ENCODE results near the gene PLA2G2D. TPM values are rescaled to one million over a fixed set of nuclear protein-coding genes. Genes with fewer than 3 reads are reported as not detected.

The PLA2G2D gene
- total and polyA plus RNA-seq, 5 donors from 2014 or later, result not detected

DNA sequence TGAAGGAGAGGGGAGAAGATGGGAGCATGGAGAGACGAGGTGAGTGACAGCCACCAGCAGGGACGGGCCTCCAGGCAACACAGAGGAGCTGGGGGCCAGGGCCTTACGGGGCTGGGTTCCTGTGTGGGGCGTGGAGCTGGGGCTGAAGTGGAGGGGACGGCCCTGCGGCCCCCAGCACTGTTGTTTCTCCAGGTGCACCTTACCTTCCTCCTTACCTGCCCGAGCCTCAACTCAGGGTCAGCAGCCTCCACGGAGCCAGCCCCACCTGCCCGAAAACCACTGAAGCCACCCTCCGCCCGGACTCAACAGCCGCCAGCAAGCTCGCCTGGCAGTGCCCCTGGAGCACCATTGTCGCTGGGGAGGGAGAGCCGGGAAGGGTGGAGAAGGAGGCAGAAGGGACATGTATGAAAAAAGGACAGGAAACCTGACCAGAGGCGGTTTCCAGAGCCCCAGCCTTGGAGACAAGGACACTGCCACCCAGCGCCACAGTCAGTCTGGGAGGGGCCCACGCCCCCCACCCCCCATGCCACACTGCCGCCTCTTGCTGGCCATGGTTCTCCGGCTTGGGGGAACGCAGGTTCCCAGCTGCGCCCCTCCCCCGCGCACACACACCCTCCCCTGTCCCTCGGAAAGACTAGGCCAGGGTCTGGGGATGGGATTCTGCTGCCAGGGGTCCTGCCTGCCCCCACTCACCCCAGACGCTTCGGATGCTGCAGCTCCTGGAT, 30.4 kb upstream of the PLA2G2D start:
- no peak overlapping the region for H3K4me3 ChIP-seq (ENCODE audit: low read depth, low read length)
- Mint-ChIP-seq H3K27me3 (no peaks in the 10 kb centered on the region), H3K36me3 (no peaks in the 10 kb centered on the region), H3K4me3 (no peak overlapping the region), H3K9me3 (peaks cover 0 to 1% (median 0%) of the 10 kb centered on the region in 7 donors), H3K27ac (no peak overlapping the region), H3K4me1 (peaks cover 0 to 14% (median 5%) of the 10 kb centered on the region in 4 donors)
- H3K9me3 ChIP-seq (ENCODE audit: control insufficient read depth in 2 of 2, low read length in 2 of 2), result no peaks in the 10 kb centered on the region
- no peaks in the 10 kb centered on the region for H3K36me3 ChIP-seq (ENCODE audit: control insufficient read depth, insufficient read depth, low read length)
- DNase-seq (no peak), ATAC-seq (ENCODE audit: low read depth in 2 of 2) (no peak)
- peaks cover 11% of the 10 kb centered on the region for H3K4me1 ChIP-seq (ENCODE audit: control insufficient read depth, insufficient read depth, low read length, poor library complexity, severe bottlenecking)
- no peak overlapping the region for H3K27ac ChIP-seq (ENCODE audit: insufficient read depth, low read length, poor library complexity, severe bottlenecking)
- H3K27me3 ChIP-seq (ENCODE audit: control insufficient read depth, insufficient read depth, low read length), result no peaks in the 10 kb centered on the region

DNA sequence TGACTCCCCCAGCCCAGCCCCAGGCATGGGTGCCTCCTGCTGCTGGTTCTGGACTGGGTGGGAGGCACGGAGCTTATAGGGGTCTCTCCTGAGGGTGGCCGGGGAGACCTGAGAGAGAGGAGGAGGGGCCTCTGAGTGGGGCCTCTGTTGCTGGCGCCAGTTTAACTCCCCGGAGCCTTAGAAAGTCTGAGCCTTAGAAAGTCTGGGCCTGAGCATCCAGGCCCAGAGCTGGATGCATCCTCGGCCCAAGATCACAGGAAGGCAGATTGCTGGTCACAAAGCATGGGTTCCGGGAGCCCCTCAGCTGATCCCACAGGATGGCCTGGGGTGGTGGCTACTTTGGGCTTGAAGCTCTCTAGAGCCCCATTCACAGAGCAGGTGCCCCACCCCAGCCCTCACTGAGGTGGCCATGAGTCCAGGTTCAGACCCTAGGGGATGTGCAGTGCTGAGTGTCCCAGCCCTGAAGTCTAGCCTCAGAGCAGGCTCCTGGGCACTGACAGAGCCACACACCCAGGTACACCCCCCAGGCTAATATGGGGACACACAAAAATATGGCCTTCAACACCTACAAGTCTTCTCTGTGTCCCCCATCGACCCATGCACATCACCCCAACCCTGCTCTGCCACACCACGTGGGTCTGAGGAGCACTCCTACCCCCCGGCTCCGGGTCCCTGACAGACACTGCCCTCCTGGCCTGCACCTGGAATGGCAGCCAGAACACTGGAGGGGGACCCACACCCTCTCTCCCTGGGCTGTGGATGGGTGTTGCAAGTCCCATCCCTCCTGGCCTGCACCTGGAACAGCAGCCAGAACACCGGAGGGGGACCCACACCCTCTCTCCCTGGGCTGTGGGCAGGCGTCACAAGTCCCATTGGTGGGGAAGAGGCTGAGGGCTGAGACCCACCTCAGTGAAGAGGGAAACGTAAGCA, 29.5 kb upstream of the PLA2G2D start:
- no peak overlapping the region for H3K27ac Mint-ChIP-seq
- H3K27me3 ChIP-seq (ENCODE audit: control insufficient read depth, insufficient read depth, low read length), result no peaks in the 10 kb centered on the region
- H3K4me1 ChIP-seq (ENCODE audit: control insufficient read depth, insufficient read depth, low read length, poor library complexity, severe bottlenecking), result peaks cover 8% of the 10 kb centered on the region
- no peaks in the 10 kb centered on the region for H3K36me3 Mint-ChIP-seq
- ATAC-seq (ENCODE audit: low read depth in 2 of 2) (no peak), DNase-seq (no peak)
- H3K9me3 ChIP-seq (ENCODE audit: control insufficient read depth in 2 of 2, low read length in 2 of 2), result no peaks in the 10 kb centered on the region
- H3K4me1 Mint-ChIP-seq, result peaks cover 0 to 6% (median 2%) of the 10 kb centered on the region in 4 donors
- no peaks in the 10 kb centered on the region for H3K9me3 Mint-ChIP-seq
- H3K36me3 ChIP-seq (ENCODE audit: control insufficient read depth, insufficient read depth, low read length), result no peaks in the 10 kb centered on the region
- no peak overlapping the region for H3K4me3 Mint-ChIP-seq
- H3K27ac ChIP-seq (ENCODE audit: insufficient read depth, low read length, poor library complexity, severe bottlenecking), result no peak overlapping the region
- H3K27me3 Mint-ChIP-seq, result no peaks in the 10 kb centered on the region
- H3K4me3 ChIP-seq (ENCODE audit: low read depth, low read length), result no peak overlapping the region

DNA sequence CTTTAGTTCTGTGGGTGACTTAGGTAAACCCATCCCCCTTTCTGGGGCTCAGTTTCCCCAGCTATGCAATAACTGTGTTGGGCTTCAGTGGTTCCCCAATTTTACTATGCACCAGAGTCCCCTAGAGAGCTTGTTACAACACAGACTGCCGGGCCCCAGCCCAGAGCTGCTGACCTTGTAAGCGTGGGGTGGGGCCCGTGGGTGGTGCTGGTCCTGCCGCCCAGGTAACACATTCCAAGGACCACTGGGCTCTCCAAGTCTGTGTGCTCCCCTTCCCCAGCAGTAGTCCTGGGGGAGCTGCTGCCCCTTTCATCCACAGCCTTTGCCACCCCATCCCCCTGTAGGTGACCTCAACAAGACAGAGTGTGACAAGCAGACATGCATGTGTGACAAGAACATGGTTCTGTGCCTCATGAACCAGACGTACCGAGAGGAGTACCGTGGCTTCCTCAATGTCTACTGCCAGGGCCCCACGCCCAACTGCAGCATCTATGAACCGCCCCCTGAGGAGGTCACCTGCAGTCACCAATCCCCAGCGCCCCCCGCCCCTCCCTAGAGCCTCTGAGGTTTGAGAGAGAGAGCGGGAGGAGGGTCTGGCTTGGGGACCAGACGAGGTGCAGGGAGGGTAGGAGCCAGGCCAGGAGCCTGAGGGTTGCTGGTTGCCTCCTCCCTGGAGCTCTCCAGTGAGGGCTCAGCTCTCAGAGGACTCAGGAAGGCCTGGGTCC, 28.7 kb upstream of the PLA2G2D start:
- DNase-seq, result no peak
- H3K4me3 Mint-ChIP-seq, result no peak overlapping the region

DNA sequence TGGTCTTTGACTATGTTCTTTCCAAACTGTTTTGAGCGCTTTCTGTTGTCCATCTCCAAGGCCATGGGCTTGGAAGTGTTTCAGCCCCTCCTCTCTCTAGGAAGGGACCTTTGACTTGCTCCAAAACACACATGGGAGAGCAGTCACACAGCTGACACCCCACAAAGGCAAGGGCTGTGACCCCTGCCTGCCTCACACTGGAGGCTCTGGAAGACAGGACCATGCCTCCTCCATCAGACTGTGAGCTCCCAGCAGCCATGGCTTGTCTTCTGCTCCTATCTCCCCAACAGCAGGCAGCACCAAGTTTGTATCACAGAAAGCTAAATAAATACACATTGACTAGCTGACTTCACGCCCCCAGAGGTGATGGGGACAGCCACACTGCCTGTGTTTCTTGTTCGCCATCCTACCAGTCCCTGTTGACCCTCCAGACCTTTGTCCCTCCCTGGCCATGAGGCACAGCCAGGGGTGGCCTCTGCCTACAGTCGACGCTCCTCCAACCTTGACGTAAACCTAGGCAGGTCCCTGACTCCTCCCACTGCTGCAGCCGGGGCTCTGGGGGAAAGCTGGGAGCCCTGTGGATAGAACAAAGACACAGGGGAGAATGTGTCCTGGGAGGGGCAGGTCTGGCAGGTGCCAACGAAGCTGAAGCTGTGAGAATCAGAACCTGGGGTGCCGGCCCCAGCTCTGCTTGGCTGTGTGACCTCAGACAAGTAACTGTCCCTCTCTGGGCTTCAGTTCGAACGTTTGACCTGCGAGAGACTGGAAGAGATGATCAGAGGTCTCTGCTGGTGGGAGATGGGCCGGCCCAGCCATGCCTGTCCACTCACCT, 24.6 kb upstream of the PLA2G2D start:
- H3K9me3 ChIP-seq (ENCODE audit: control insufficient read depth in 2 of 2, low read length in 2 of 2), result no peaks in the 10 kb centered on the region
- Mint-ChIP-seq H3K27me3 (peaks cover 11% of the 10 kb centered on the region), H3K9me3 (no peaks in the 10 kb centered on the region), H3K4me3 (no peak overlapping the region), H3K27ac (no peak overlapping the region), H3K4me1 (no peaks in the 10 kb centered on the region), H3K36me3 (no peaks in the 10 kb centered on the region)
- DNase-seq (no peak), ATAC-seq (ENCODE audit: low read depth in 2 of 2) (no peak)
- no peaks in the 10 kb centered on the region for H3K4me1 ChIP-seq (ENCODE audit: control insufficient read depth, insufficient read depth, low read length, poor library complexity, severe bottlenecking)
- H3K4me3 ChIP-seq (ENCODE audit: low read depth, low read length), result no peak overlapping the region
- H3K27ac ChIP-seq (ENCODE audit: insufficient read depth, low read length, poor library complexity, severe bottlenecking), result no peak overlapping the region
- no peaks in the 10 kb centered on the region for H3K27me3 ChIP-seq (ENCODE audit: control insufficient read depth, insufficient read depth, low read length)
- H3K36me3 ChIP-seq (ENCODE audit: control insufficient read depth, insufficient read depth, low read length), result no peaks in the 10 kb centered on the region

More for the DNA sequence above, 28.7 kb upstream of the PLA2G2D start:
- Histone ChIP-seq H3K27ac (ENCODE audit: insufficient read depth, low read length, poor library complexity, severe bottlenecking) (no peak overlapping the region), H3K27me3 (ENCODE audit: control insufficient read depth, insufficient read depth, low read length) (no peaks in the 10 kb centered on the region), H3K4me1 (ENCODE audit: control insufficient read depth, insufficient read depth, low read length, poor library complexity, severe bottlenecking) (peaks cover 8% of the 10 kb centered on the region), H3K4me3 (ENCODE audit: low read depth, low read length) (no peak overlapping the region), H3K36me3 (ENCODE audit: control insufficient read depth, insufficient read depth, low read length) (no peaks in the 10 kb centered on the region), H3K9me3 (ENCODE audit: control insufficient read depth in 2 of 2, low read length in 2 of 2) (no peaks in the 10 kb centered on the region)
- H3K27ac Mint-ChIP-seq, result no peak overlapping the region
- H3K27me3 Mint-ChIP-seq, result no peaks in the 10 kb centered on the region
- H3K4me1 Mint-ChIP-seq, result peaks cover 0 to 6% (median 2%) of the 10 kb centered on the region in 4 donors
- ATAC-seq (ENCODE audit: low read depth in 2 of 2), result no peak
- no peaks in the 10 kb centered on the region for H3K9me3 Mint-ChIP-seq
- H3K36me3 Mint-ChIP-seq, result no peaks in the 10 kb centered on the region

DNA sequence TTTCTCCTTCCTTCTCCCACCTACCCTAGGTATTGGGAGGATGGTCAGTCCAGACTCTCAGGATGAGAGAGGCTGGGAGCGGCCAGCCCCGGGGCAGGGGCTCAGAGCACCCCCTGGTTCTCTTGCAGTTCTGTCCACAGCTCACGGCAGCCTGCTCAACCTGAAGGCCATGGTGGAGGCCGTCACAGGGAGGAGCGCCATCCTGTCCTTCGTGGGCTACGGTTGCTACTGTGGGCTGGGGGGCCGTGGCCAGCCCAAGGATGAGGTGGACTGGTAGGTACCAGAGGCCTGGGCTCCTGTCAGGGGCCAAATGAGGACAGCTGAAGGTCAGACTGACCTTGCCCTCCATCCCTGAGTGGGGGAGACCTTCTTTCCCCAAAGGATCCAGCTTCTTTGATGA, 24.0 kb upstream of the PLA2G2D start:
- no peak overlapping the region for H3K4me3 Mint-ChIP-seq
- DNase-seq, result no peak
- no peak for ATAC-seq (ENCODE audit: low read depth in 2 of 2)

DNA sequence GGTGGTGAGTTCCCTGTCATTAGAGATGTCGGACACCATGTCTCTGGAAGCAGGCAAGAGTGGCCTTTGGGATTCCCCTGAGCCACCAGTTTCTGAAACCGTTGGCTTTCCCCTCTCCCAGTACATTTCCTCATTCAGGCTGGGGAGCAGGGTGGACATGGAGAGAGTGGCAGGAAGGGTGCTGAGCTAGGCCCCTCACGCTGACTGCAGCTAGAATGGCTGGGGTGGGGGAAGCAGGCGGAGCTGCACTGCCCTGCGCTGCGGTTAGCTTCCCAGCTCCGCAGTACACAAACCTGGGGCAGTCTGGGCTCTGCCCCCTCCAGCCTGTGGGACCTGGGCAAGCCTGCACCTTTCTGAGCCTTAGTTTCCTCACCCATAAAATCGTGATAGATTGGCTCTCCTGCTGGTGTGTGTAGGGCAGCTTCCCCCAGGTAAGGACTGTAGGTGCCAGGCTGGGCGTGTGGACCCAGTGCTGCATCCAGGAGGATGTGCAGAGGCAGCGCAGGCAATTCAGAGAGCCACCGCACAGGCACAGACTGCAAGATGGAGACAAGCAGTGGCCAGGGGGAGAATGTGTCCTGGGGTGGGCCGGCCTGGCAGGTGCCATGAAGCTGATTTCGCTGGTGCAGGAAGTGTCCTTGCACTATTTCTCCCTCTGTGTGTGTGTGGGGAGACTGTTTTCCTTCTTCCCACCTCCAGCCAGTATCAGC, 22.8 kb upstream of the PLA2G2D start:
- H3K4me3 Mint-ChIP-seq, result no peak overlapping the region
- H3K27me3 Mint-ChIP-seq, result peaks cover 14% of the 10 kb centered on the region
- H3K9me3 ChIP-seq (ENCODE audit: control insufficient read depth in 2 of 2, low read length in 2 of 2), result no peaks in the 10 kb centered on the region
- H3K27me3 ChIP-seq (ENCODE audit: control insufficient read depth, insufficient read depth, low read length), result peaks cover 3% of the 10 kb centered on the region
- no peaks in the 10 kb centered on the region for H3K4me1 ChIP-seq (ENCODE audit: control insufficient read depth, insufficient read depth, low read length, poor library complexity, severe bottlenecking)
- H3K27ac ChIP-seq (ENCODE audit: insufficient read depth, low read length, poor library complexity, severe bottlenecking), result no peak overlapping the region
- H3K9me3 Mint-ChIP-seq, result peaks cover 0 to 1% (median 0%) of the 10 kb centered on the region in 7 donors
- no peaks in the 10 kb centered on the region for H3K36me3 Mint-ChIP-seq
- DNase-seq, result no peak
- H3K36me3 ChIP-seq (ENCODE audit: control insufficient read depth, insufficient read depth, low read length), result no peaks in the 10 kb centered on the region
- ATAC-seq (ENCODE audit: low read depth in 2 of 2), result no peak
- no peaks in the 10 kb centered on the region for H3K4me1 Mint-ChIP-seq
- no peak overlapping the region for H3K4me3 ChIP-seq (ENCODE audit: low read depth, low read length)
- H3K27ac Mint-ChIP-seq, result no peak overlapping the region

More for the DNA sequence above, 24.0 kb upstream of the PLA2G2D start:
- Mint-ChIP-seq H3K9me3 (peaks cover 0 to 1% (median 0%) of the 10 kb centered on the region in 7 donors), H3K27ac (no peak overlapping the region), H3K36me3 (no peaks in the 10 kb centered on the region), H3K4me1 (no peaks in the 10 kb centered on the region), H3K27me3 (peaks cover 14% of the 10 kb centered on the region)
- Histone ChIP-seq H3K27ac (ENCODE audit: insufficient read depth, low read length, poor library complexity, severe bottlenecking) (no peak overlapping the region), H3K27me3 (ENCODE audit: control insufficient read depth, insufficient read depth, low read length) (no peaks in the 10 kb centered on the region), H3K4me3 (ENCODE audit: low read depth, low read length) (no peak overlapping the region), H3K4me1 (ENCODE audit: control insufficient read depth, insufficient read depth, low read length, poor library complexity, severe bottlenecking) (no peaks in the 10 kb centered on the region), H3K9me3 (ENCODE audit: control insufficient read depth in 2 of 2, low read length in 2 of 2) (no peaks in the 10 kb centered on the region), H3K36me3 (ENCODE audit: control insufficient read depth, insufficient read depth, low read length) (no peaks in the 10 kb centered on the region)

Data from CD4-positive, CD25-positive, alpha-beta regulatory T cell (primary cell).